Activated naive CD4-positive, alpha-beta T cell treated with anti-CD3 and anti-CD28 coated beads, Interleukin-2, amount 50 U/mL, for 24 hours (primary cell): Measurements from ENCODE around the gene MYO5C.

Experiments
- H3K27ac Mint-ChIP-seq: one replicate; pipeline ENCODE4 v1.8.0; 2021; ENCODE audit warnings: mild to moderate bottlenecking, mixed read lengths
- H3K27me3 Mint-ChIP-seq: one replicate; pipeline ENCODE4 v1.8.0; 2021; ENCODE audit warnings: mixed read lengths
- H3K36me3 Mint-ChIP-seq: one replicate; pipeline ENCODE4 v1.8.0; 2021; ENCODE audit warnings: mixed read lengths
- H3K4me1 Mint-ChIP-seq: one replicate; pipeline ENCODE4 v1.8.0; 2021; ENCODE audit warnings: mixed read lengths
- H3K4me3 Mint-ChIP-seq: one replicate; pipeline ENCODE4 v1.8.0; 2021; ENCODE audit warnings: mild to moderate bottlenecking, mixed read lengths
- H3K9me3 Mint-ChIP-seq: one replicate; pipeline ENCODE4 v1.8.0; 2021; ENCODE audit warnings: mixed read lengths

MYO5C gene

GRCh38 chr15:52295421-52296001 is at the start of gene MYO5C:
TSS of gene MYO5C (minus strand) at chr15:52295804. CDS start at chr15:52295636, 168 bp downstream.
- H3K27ac Mint-ChIP-seq: no peak within 1 kb of the TSS
- peaks cover 28% of the 10 kb centered on the region for H3K27me3 Mint-ChIP-seq
- peak within 1 kb of the TSS; percentile 76 for H3K4me3 Mint-ChIP-seq
- no peaks in the 10 kb centered on the region for H3K9me3 Mint-ChIP-seq
- H3K36me3 Mint-ChIP-seq: peaks cover 1% of the 10 kb centered on the region
- peaks cover 3% of the 10 kb centered on the region for H3K4me1 Mint-ChIP-seq

- Mint-ChIP-seq H3K4me1 (no peaks in the 10 kb centered on the region), H3K4me3 (no peak overlapping the region), H3K27ac (no peak overlapping the region), H3K36me3 (no peaks in the 10 kb centered on the region), H3K9me3 (no peaks in the 10 kb centered on the region), H3K27me3 (no peaks in the 10 kb centered on the region)
These were observed 49.0 kb upstream of the MYO5C start for GRCh38 chr15:52344592-52344991.

GRCh38 chr15:52343831-52344230 is 48.2 kb upstream of the MYO5C start:
- Mint-ChIP-seq H3K36me3 (no peaks in the 10 kb centered on the region), H3K9me3 (no peaks in the 10 kb centered on the region), H3K27ac (no peak overlapping the region), H3K27me3 (no peaks in the 10 kb centered on the region), H3K4me3 (no peak overlapping the region), H3K4me1 (no peaks in the 10 kb centered on the region)

DNA sequence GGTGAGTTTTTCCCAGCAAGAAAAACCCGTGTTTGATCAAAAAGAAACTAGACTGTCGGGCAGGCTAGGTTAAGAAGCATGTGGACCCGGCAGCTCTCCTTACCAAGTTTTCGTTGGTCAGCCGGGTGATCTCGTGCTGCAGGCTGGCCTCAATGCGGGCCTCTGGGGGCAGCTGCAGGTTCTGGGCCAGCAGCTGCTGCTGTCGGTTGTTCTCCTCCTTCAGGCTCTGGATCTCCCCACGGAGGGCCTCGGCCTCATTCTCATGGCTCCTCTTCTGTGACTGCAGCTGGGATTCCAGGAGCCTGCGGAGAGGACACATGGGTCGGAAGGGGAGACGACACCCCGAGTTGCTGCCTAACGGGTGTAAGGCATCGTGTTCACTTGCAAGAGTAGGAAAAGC is 44.5 kb upstream of the MYO5C start:
- H3K4me3 Mint-ChIP-seq: no peak overlapping the region
- H3K27ac Mint-ChIP-seq: no peak overlapping the region
- no peaks in the 10 kb centered on the region for H3K4me1 Mint-ChIP-seq
- no peaks in the 10 kb centered on the region for H3K27me3 Mint-ChIP-seq
- no peaks in the 10 kb centered on the region for H3K36me3 Mint-ChIP-seq
- H3K9me3 Mint-ChIP-seq: no peaks in the 10 kb centered on the region

GRCh38 chr15:52338891-52339290 is 43.3 kb upstream of the MYO5C start:
- no peaks in the 10 kb centered on the region for H3K36me3 Mint-ChIP-seq
- H3K27ac Mint-ChIP-seq: no peak overlapping the region
- no peaks in the 10 kb centered on the region for H3K9me3 Mint-ChIP-seq
- no peaks in the 10 kb centered on the region for H3K27me3 Mint-ChIP-seq
- no peak overlapping the region for H3K4me3 Mint-ChIP-seq
- no peaks in the 10 kb centered on the region for H3K4me1 Mint-ChIP-seq

GRCh38 chr15:52338058-52338457 is 42.5 kb upstream of the MYO5C start:
- H3K27ac Mint-ChIP-seq: no peak overlapping the region
- H3K4me1 Mint-ChIP-seq: peaks cover under 1% of the 10 kb centered on the region
- no peaks in the 10 kb centered on the region for H3K9me3 Mint-ChIP-seq
- H3K27me3 Mint-ChIP-seq: no peaks in the 10 kb centered on the region
- no peak overlapping the region for H3K4me3 Mint-ChIP-seq
- no peaks in the 10 kb centered on the region for H3K36me3 Mint-ChIP-seq

DNA sequence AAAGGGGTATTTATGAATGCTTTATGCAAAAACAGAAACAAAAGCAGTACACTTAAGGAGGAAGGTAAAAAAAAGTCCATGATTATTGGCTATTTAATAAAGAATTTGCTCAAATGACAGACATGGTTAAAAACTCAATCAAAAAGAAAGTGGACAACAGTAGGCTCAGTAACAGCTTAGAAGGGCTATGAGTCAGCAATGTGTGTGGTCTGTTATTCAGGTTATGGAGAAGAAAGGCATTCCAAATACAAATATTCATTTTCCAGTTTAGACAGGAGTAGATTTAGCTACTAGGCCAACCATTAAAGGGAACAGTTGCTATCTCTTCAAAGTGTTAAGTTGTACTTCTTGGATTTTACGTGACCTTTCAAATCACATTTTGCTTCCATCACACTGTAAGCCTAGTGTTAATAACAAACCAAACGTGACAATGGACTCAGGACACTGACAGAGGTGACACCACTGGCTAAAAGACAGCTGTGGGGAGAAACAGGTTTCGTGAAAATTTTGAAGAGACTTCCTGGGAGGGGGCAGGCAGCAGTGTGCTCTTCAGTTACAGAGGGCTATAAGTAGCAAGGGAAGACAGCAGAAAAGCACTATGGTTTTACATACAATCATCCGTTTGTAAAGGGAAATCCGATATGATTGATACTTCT is 41.7 kb upstream of the MYO5C start:
- Mint-ChIP-seq H3K4me1 (peaks cover 6% of the 10 kb centered on the region), H3K27ac (peak overlapping the region; percentile 73), H3K9me3 (no peaks in the 10 kb centered on the region), H3K36me3 (no peaks in the 10 kb centered on the region), H3K4me3 (no peak overlapping the region), H3K27me3 (no peaks in the 10 kb centered on the region)

- H3K36me3 Mint-ChIP-seq: no peaks in the 10 kb centered on the region
- no peaks in the 10 kb centered on the region for H3K27me3 Mint-ChIP-seq
- H3K27ac Mint-ChIP-seq: no peak overlapping the region
- H3K4me1 Mint-ChIP-seq: peaks cover 14% of the 10 kb centered on the region
- H3K4me3 Mint-ChIP-seq: no peak overlapping the region
- H3K9me3 Mint-ChIP-seq: no peaks in the 10 kb centered on the region
These were observed 40.9 kb upstream of the MYO5C start for GRCh38 chr15:52336529-52336928.

DNA sequence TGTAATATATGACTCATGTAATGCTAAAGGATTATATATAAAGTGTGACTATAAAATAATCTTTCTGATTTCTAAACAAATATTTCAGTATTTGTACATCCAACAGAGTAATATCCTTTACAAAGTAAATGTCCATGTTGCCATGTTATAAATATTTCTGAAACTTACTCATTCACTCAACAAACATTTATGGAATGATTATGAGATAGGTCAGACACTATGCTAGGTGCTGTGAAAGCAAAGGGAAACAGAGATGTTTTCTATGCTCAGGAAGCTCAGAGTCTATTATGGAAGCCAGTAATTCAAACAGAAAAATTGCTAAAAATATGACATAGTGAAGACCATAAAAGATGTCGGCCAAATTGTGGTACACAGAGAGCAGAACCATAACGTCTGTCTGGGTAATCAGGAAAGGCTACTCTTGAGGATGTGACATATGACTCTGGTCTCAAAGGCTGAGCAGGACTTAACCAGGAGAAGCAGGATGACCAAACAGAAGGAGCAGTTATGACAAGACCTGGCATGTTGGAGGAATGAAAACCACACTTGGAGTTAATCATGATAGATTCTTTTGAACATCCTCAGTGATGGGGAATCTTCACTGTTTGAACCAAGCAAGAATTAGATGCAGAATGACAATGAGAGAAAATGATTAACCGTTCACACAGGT is 39.0 kb upstream of the MYO5C start:
- no peaks in the 10 kb centered on the region for H3K36me3 Mint-ChIP-seq
- H3K27me3 Mint-ChIP-seq: no peaks in the 10 kb centered on the region
- peaks cover 19% of the 10 kb centered on the region for H3K4me1 Mint-ChIP-seq
- H3K27ac Mint-ChIP-seq: peak overlapping the region; percentile 48
- H3K4me3 Mint-ChIP-seq: no peak overlapping the region
- no peaks in the 10 kb centered on the region for H3K9me3 Mint-ChIP-seq

DNA sequence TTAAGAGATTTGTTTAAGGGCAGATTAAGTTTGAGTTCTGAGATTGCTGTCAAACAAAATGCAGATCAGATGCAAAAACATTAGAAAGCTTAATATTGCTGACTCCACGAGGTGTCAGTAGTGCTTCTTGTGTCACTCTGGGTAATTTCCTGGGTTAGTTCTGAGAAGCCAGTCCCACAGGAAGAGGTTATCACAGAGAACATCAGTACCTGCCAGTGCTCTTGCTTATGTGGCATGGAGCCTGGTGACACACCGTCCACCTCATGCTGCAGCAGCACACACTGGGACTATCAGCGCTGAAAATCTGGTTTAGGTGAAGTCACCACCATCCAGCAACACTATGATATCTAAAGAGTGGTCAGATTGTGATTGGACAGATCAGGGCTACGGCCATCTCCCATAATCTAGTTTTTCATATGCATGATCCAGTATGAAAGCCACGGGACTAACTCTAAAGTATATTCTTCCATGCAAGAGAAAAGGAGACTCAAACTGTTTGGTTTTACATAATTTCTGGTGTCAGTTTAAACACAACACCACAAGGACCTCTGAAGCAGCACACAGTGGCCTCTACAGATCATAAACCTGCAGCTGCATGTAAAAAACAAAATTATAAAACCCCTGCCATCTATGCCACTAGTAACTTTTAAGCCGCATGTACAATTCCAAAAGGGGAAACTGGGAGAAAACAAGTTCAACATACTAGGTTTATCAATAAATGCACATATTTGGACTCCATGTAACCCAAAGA is 36.1 kb upstream of the MYO5C start:
- peak overlapping the region; percentile 8 for H3K4me3 Mint-ChIP-seq
- peaks cover 9% of the 10 kb centered on the region for H3K36me3 Mint-ChIP-seq
- H3K27me3 Mint-ChIP-seq: no peaks in the 10 kb centered on the region
- H3K4me1 Mint-ChIP-seq: peaks cover 19% of the 10 kb centered on the region
- no peaks in the 10 kb centered on the region for H3K9me3 Mint-ChIP-seq
- H3K27ac Mint-ChIP-seq: peak overlapping the region; percentile 80

DNA sequence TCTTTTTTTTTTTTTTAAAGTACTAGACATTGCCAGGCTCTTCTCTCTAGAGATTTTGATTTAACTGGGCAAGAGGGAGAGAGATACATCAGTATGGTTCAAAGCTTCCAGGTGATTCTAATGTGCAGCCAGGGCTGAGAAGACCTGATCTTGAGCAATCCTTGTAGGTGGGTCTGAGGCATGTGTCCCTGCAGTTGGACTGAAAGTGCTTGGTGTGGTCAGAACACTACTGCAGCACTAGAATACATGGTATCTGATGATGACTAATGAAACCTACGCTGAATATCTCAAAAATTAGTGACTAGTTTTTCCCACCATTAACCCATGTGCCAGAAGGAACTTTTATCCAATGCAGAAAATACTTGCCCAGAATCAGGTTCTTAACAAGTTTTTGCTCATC is 34.4 kb upstream of the MYO5C start:
- H3K27ac Mint-ChIP-seq: no peak overlapping the region
- H3K4me1 Mint-ChIP-seq: peaks cover 19% of the 10 kb centered on the region
- peaks cover 10% of the 10 kb centered on the region for H3K36me3 Mint-ChIP-seq
- no peaks in the 10 kb centered on the region for H3K27me3 Mint-ChIP-seq
- H3K4me3 Mint-ChIP-seq: no peak overlapping the region
- H3K9me3 Mint-ChIP-seq: no peaks in the 10 kb centered on the region

DNA sequence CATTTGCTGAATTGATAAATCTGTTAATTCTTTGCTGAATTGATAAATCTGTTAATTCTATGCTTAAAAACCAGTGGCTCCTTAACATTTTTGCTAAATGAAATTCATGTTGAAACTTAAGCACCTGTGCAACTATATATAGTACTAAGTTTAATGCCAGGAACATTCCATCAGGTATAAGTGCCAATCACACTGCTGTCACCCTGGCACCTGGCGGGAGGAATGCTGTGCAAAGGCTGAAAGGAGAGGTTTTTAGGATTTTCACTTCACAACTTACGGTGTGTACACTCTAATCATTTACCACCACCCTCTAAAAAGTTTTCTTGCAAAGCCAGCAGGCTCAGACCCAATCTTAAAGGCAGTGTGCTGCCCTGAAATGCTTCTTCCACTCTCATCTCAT is 33.5 kb upstream of the MYO5C start:
- Mint-ChIP-seq H3K27ac (no peak overlapping the region), H3K36me3 (peaks cover 12% of the 10 kb centered on the region), H3K27me3 (no peaks in the 10 kb centered on the region), H3K4me3 (no peak overlapping the region), H3K9me3 (no peaks in the 10 kb centered on the region), H3K4me1 (peaks cover 19% of the 10 kb centered on the region)

- H3K36me3 Mint-ChIP-seq: peaks cover 12% of the 10 kb centered on the region
- peaks cover 19% of the 10 kb centered on the region for H3K4me1 Mint-ChIP-seq
- no peak overlapping the region for H3K27ac Mint-ChIP-seq
- H3K9me3 Mint-ChIP-seq: no peaks in the 10 kb centered on the region
- H3K4me3 Mint-ChIP-seq: no peak overlapping the region
- no peaks in the 10 kb centered on the region for H3K27me3 Mint-ChIP-seq
These were observed 33.1 kb upstream of the MYO5C start for GRCh38 chr15:52328680-52329079.

- Mint-ChIP-seq H3K36me3 (peaks cover 17% of the 10 kb centered on the region), H3K27ac (no peak overlapping the region), H3K9me3 (no peaks in the 10 kb centered on the region), H3K27me3 (no peaks in the 10 kb centered on the region), H3K4me3 (no peak overlapping the region), H3K4me1 (peaks cover 7% of the 10 kb centered on the region)
These were observed 31.2 kb upstream of the MYO5C start for GRCh38 chr15:52326756-52327155.

- H3K36me3 Mint-ChIP-seq: peaks cover 20% of the 10 kb centered on the region
- H3K9me3 Mint-ChIP-seq: no peaks in the 10 kb centered on the region
- no peaks in the 10 kb centered on the region for H3K27me3 Mint-ChIP-seq
- no peaks in the 10 kb centered on the region for H3K4me1 Mint-ChIP-seq
- no peak overlapping the region for H3K27ac Mint-ChIP-seq
- H3K4me3 Mint-ChIP-seq: no peak overlapping the region
These were observed 28.5 kb upstream of the MYO5C start for GRCh38 chr15:52324109-52324508.
